Left lung (tissue), 10 donors: ENCODE results near the gene POU2F3. TPM values are rescaled to one million over a fixed set of nuclear protein-coding genes. Genes with fewer than 3 reads are reported as not detected.
"Not testable (repeated sequence)": the region's sequence is repeated elsewhere in the genome, so short reads cannot be mapped to it uniquely, and the experiment has no call there.

Source experiments
- ATAC-seq: fragments of 200-7000 bp; cut with Tn5 transposase; one replicate; pipeline ENCODE4 v1.9.1; 2020; ENCODE audit warnings: moderate library complexity
- DNase-seq, 4 donors: peaks; one replicate each; pipeline ENCODE4 v3.0.0-alpha.2; 2013 to 2020
- H3K27ac ChIP-seq, 2 donors: fragments of 200-600 bp; sonication (generic) in 1 of 2; one replicate each; pipeline versions ENCODE4 v1.5.0 to v1.8.0; 2020 to 2021
- H3K27me3 ChIP-seq, 2 donors: fragments of 200-600 bp; sonication (generic) in 1 of 2; one replicate each; pipeline versions ENCODE4 v1.5.0 to v1.8.0; 2020 to 2021
- H3K36me3 ChIP-seq, 2 donors: fragments of 200-600 bp; sonication (generic) in 1 of 2; one replicate each; pipeline versions ENCODE4 v1.5.0 to v1.8.0; 2020 to 2021
- H3K4me1 ChIP-seq, 2 donors: fragments of 200-600 bp; one replicate each; pipeline ENCODE4 v1.8.0; 2021
- H3K4me3 ChIP-seq, 2 donors: fragments of 200-600 bp; sonication (generic) in 1 of 2; one replicate each; pipeline versions ENCODE4 v1.5.0 to v1.8.0; 2020 to 2021; ENCODE audit warnings: mild to moderate bottlenecking in 1 of 2
- H3K9me3 ChIP-seq, 2 donors: fragments of 200-600 bp; sonication (generic) in 1 of 2; one replicate each; pipeline versions ENCODE4 v1.5.0 to v1.8.0; 2020 to 2021
- CTCF ChIP-seq, 2 donors: fragments of 200-600 bp; sonication (generic) in 1 of 2; IDR thresholded peaks; one replicate each; pipeline versions ENCODE4 v1.5.0 to v1.8.0; 2021; ENCODE audit warnings: antibody characterized with exemption in 2 of 2
- intact Hi-C, 2 donors: fragments of 100-400 bp; cut with DNase I; formaldehyde crosslinking; loops; one replicate each; pipeline versions ENCODE4 v1.11.2 to v1.14.2; 2022
- polyA plus RNA-seq, 6 donors: library from polyadenylated mRNA; unstranded; fragments of 120-200 nt; gene quantifications; one replicate each; pipeline ENCODE4 v1.2.1, GENCODE V29; 2013; ENCODE audit not compliant: insufficient read length in 6 of 6
- total RNA-seq, 2 donors: library from RNA; stranded (reverse); fragmentation: NEBNext Ultra II Directional; extraction: Animal tissue kit (Norgen Biotek cat#: 25700); gene quantifications; one replicate each; pipeline ENCODE4 v1.2.1, GENCODE V29; 2021
- donor health status: DM: no; HTN: yes; CAD: no.
- donor health status: DM: no; HTN: no; CAD: no.

The POU2F3 gene
- total and polyA plus RNA-seq, 8 donors: 0.63 to 3.3 (median 1.1) TPM

GRCh38 chr11:120272303-120272702 lies 32.4 kb downstream of the POU2F3 start:
- Histone ChIP-seq H3K9me3 (no peaks in the 10 kb centered on the region), H3K4me1 (no peaks in the 10 kb centered on the region), H3K36me3 (no peaks in the 10 kb centered on the region), H3K27ac (no peak overlapping the region), H3K4me3 (no peak overlapping the region), H3K27me3 (peaks cover 0 to 15% of the 10 kb centered on the region in 2 donors)
- TF ChIP-seq CTCF (IDR thresholded peaks at IDR 0.05): no peak
- ATAC-seq (no peak), DNase-seq (no peak)
- intact Hi-C loops: no loop called here

- Histone ChIP-seq H3K9me3 (no peaks in the 10 kb centered on the region), H3K27ac (no peak overlapping the region), H3K36me3 (no peaks in the 10 kb centered on the region), H3K4me3 (no peak overlapping the region), H3K27me3 (peaks cover 0 to 4% of the 10 kb centered on the region in 2 donors), H3K4me1 (no peaks in the 10 kb centered on the region)
- no peak for ATAC-seq
- no peak for TF ChIP-seq CTCF (IDR thresholded peaks at IDR 0.05)
- intact Hi-C loops: no loop called here
- DNase-seq: no peak
These were observed 33.5 kb downstream of the POU2F3 start for GRCh38 chr11:120273432-120273831.

GRCh38 chr11:120273956-120274355 lies 34.0 kb downstream of the POU2F3 start:
- H3K9me3 ChIP-seq, H3K27ac ChIP-seq, ATAC-seq, H3K36me3 ChIP-seq, H3K4me3 ChIP-seq, H3K4me1 ChIP-seq, DNase-seq, intact Hi-C loops, H3K27me3 ChIP-seq: not testable (repeated sequence)

- Histone ChIP-seq H3K4me1 (no peaks in the 10 kb centered on the region), H3K27me3 (no peaks in the 10 kb centered on the region), H3K9me3 (no peaks in the 10 kb centered on the region), H3K36me3 (no peaks in the 10 kb centered on the region), H3K27ac (no peak overlapping the region), H3K4me3 (no peak overlapping the region)
- no peak for ATAC-seq
- no peak for DNase-seq
- TF ChIP-seq CTCF (IDR thresholded peaks at IDR 0.05): no peak
- intact Hi-C loops: no loop called here
These were observed 39.6 kb downstream of the POU2F3 start for GRCh38 chr11:120279502-120279901.

GRCh38 chr11:120280600-120281051 lies 40.7 kb downstream of the POU2F3 start:
- intact Hi-C loops: no loop called here
- Histone ChIP-seq H3K36me3 (no peaks in the 10 kb centered on the region), H3K4me1 (no peaks in the 10 kb centered on the region), H3K27ac (no peak overlapping the region), H3K27me3 (no peaks in the 10 kb centered on the region), H3K4me3 (no peak overlapping the region), H3K9me3 (no peaks in the 10 kb centered on the region)
- DNase-seq (no peak), ATAC-seq (peak; percentile 38)
- no peak for TF ChIP-seq CTCF (IDR thresholded peaks at IDR 0.05)

GRCh38 chr11:120281143-120281795 lies 41.3 kb downstream of the POU2F3 start:
- no peaks in the 10 kb centered on the region for H3K36me3 ChIP-seq
- ATAC-seq (no peak), DNase-seq (peak in 1 of 4 donors; percentile 26)
- no peaks in the 10 kb centered on the region for H3K4me1 ChIP-seq
- intact Hi-C loops: no loop called here
- no peaks in the 10 kb centered on the region for H3K27me3 ChIP-seq
- H3K4me3 ChIP-seq: no peak overlapping the region
- no peak for TF ChIP-seq CTCF (IDR thresholded peaks at IDR 0.05)
- no peaks in the 10 kb centered on the region for H3K9me3 ChIP-seq
- H3K27ac ChIP-seq: no peak overlapping the region
